HL-60 (cell line): ENCODE data around the gene RPS19BP1.

Experiments used
- DNase-seq, 2 experiments: peaks; one replicate each; pipeline ENCODE4 v3.0.0-alpha.2; 2010 to 2020; ENCODE audit warnings: low read depth in 1 of 2, low spot score in 1 of 2
- H3K27ac ChIP-seq: fragments of 250-450 bp; sonication (Bioruptor Pico); replicated peaks from 2 replicates; pipeline ENCODE4 v1.5.1; 2020; ENCODE audit warnings: mild to moderate bottlenecking, moderate library complexity
- H3K27me3 ChIP-seq: fragments of 250-450 bp; sonication (Bioruptor Pico); 2 replicates; pipeline ENCODE4 v1.5.1; 2021; ENCODE audit warnings: mild to moderate bottlenecking, moderate library complexity; ENCODE audit not compliant: insufficient read depth, poor library complexity, severe bottlenecking
- H3K4me3 ChIP-seq: replicated peaks from 2 replicates; pipeline ENCODE4 v1.5.1; 2011; ENCODE audit warnings: mild to moderate bottlenecking, control low read depth, low read length; ENCODE audit not compliant: insufficient read depth
- GABPA ChIP-seq: IDR thresholded peaks from 2 replicates; pipeline ENCODE4 v1.6.1; 2012; ENCODE audit warnings: low read depth
- POLR2AphosphoS5 ChIP-seq: IDR thresholded peaks from 2 replicates; pipeline ENCODE4 v1.6.1; 2012; ENCODE audit warnings: low read depth
- SPI1 ChIP-seq: IDR thresholded peaks from 2 replicates; pipeline ENCODE4 v1.6.1; 2012; ENCODE audit warnings: low read depth, mild to moderate bottlenecking, borderline replicate concordance
- TF ChIP-seq, protein P1 (sequence below): IDR thresholded peaks from one replicate; pipeline ENCODE4 v1.5.1; 2011; ENCODE audit warnings: low read length, control low read depth, inconsistent platforms; ENCODE audit not compliant: insufficient read depth
- TF ChIP-seq, protein P2 (sequence below): IDR thresholded peaks from 2 replicates; pipeline ENCODE4 v1.6.1; 2012; ENCODE audit warnings: low read depth; ENCODE audit not compliant: insufficient replicate concordance

Gene RPS19BP1

DNA sequence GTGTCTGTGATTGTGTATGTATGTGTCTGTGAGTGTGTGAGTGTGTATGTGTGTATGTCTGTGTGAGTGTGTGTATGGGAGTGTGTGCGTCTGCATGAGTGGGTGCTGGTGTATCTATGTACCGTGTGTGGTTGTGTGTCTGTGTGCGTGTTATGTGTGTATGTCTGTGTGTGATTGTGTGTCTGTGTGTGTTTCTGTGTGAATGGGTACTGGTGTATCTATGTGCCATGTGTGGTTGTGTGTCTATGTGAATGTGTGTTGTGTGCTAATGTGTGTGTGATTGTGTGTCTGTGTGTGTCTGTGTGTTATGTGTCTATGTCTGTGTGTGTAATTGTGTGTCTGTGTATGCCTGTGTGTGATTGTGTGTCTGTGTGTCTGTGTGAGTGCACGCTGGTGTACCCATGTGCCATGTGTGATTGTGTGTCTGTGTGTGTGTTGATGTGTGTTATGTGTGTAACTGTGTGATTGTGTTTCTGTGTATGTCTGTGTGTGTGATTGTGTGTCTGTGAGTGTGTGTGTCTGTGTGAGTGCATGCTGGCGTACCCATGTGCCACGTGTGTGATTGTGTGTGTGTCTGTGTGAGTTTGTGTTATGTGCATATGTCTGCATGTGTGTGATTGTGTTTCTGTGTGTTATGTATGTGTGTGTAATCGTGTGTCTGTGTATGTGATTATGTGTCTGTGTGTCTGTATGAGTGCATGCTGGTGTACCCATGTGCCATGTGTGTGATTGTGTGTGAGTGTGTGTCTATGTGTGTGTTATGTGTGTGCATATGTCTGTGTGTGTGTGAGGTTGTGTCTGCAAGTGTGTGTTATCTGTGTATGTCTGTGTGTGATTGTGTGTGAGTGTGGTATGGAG is 31.3 kb upstream of the RPS19BP1 start:
- peaks cover 16% of the 10 kb centered on the region for H3K27me3 ChIP-seq
- no peak overlapping the region for H3K4me3 ChIP-seq
- DNase-seq = no peak
- H3K27ac ChIP-seq = no peak overlapping the region
- TF ChIP-seq POLR2AphosphoS5 (no peak), SPI1 (no peak), GABPA (no peak)
- TF ChIP-seq, protein P1, sequence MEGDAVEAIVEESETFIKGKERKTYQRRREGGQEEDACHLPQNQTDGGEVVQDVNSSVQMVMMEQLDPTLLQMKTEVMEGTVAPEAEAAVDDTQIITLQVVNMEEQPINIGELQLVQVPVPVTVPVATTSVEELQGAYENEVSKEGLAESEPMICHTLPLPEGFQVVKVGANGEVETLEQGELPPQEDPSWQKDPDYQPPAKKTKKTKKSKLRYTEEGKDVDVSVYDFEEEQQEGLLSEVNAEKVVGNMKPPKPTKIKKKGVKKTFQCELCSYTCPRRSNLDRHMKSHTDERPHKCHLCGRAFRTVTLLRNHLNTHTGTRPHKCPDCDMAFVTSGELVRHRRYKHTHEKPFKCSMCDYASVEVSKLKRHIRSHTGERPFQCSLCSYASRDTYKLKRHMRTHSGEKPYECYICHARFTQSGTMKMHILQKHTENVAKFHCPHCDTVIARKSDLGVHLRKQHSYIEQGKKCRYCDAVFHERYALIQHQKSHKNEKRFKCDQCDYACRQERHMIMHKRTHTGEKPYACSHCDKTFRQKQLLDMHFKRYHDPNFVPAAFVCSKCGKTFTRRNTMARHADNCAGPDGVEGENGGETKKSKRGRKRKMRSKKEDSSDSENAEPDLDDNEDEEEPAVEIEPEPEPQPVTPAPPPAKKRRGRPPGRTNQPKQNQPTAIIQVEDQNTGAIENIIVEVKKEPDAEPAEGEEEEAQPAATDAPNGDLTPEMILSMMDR = no peak
- TF ChIP-seq, protein P2, sequence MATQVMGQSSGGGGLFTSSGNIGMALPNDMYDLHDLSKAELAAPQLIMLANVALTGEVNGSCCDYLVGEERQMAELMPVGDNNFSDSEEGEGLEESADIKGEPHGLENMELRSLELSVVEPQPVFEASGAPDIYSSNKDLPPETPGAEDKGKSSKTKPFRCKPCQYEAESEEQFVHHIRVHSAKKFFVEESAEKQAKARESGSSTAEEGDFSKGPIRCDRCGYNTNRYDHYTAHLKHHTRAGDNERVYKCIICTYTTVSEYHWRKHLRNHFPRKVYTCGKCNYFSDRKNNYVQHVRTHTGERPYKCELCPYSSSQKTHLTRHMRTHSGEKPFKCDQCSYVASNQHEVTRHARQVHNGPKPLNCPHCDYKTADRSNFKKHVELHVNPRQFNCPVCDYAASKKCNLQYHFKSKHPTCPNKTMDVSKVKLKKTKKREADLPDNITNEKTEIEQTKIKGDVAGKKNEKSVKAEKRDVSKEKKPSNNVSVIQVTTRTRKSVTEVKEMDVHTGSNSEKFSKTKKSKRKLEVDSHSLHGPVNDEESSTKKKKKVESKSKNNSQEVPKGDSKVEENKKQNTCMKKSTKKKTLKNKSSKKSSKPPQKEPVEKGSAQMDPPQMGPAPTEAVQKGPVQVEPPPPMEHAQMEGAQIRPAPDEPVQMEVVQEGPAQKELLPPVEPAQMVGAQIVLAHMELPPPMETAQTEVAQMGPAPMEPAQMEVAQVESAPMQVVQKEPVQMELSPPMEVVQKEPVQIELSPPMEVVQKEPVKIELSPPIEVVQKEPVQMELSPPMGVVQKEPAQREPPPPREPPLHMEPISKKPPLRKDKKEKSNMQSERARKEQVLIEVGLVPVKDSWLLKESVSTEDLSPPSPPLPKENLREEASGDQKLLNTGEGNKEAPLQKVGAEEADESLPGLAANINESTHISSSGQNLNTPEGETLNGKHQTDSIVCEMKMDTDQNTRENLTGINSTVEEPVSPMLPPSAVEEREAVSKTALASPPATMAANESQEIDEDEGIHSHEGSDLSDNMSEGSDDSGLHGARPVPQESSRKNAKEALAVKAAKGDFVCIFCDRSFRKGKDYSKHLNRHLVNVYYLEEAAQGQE = no peak

DNA sequence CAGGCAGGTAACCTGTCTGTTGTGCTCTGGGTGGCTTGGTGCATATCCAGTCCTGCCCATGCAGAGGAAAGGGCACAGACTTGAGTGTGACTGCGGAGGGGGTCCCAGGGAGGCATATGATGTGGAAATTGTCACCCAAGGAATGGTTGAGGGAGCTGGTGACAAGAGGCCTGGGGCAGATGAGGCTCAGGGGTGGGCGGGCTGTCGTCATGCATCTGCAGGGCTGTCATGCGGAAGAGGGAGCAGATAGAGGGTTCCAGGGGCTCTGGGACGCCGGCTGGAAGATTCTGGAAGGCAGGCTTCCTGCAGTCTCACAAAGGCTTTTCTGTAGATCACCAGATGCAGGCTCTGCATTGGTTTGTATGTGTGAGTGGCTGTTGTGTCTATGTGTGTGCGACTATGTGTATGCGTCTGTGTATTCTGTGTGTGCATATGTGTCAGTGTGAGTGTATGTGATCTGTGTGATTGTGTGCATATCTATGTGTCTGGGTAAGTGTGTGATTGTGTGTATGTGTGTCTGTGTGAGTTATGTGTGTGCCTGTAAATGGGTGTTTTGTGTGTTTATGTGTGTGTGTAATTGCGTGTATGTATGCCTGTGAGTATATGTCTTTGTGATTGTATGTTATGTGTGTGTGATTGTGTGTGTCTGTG is 30.4 kb upstream of the RPS19BP1 start:
- no peak overlapping the region for H3K4me3 ChIP-seq
- DNase-seq = no peak
- H3K27ac ChIP-seq = no peak overlapping the region
- peaks cover 18% of the 10 kb centered on the region for H3K27me3 ChIP-seq
- TF ChIP-seq POLR2AphosphoS5 (no peak), SPI1 (no peak), GABPA (no peak)
- TF ChIP-seq, protein P1 = no peak
- TF ChIP-seq, protein P2 = no peak

DNA sequence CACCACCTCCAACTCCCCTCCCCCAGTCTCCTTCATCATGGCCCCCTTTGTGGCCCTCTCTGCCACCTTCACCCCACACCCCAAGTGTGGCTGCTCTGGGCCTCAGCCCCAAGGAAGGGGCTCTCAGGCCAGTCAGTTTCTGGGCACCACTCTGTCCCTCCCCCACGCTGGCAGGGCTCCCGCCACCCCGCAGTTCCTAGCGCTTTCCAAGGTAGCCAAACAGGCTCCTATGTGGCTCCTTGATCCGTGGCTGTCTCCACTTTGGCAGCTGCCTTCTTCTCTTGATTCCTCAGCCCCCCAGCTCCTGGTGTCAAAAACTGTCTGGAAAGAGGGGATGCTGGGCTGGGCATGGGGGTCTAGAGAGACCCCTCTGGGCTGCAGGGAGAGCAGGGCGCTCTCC is 27.6 kb upstream of the RPS19BP1 start:
- no peak overlapping the region for H3K27ac ChIP-seq
- peaks cover 33% of the 10 kb centered on the region for H3K27me3 ChIP-seq
- H3K4me3 ChIP-seq = no peak overlapping the region
- DNase-seq = no peak
- TF ChIP-seq, protein P1 = no peak
- TF ChIP-seq POLR2AphosphoS5 = no peak
- no peak for TF ChIP-seq SPI1
- no peak for TF ChIP-seq GABPA
- TF ChIP-seq, protein P2 = no peak
